ENCODE results near the gene SGSM2. TPM values are rescaled to one million over a fixed set of nuclear protein-coding genes. Genes with fewer than 3 reads are reported as not detected.
A peak's percentile ranks its signal among the peaks of the same experiment; 100 is the strongest.

The SGSM2 gene
- total and polyA plus RNA-seq, 2 of the 13 experiments (the other 11 are each of a cell fraction or from before 2014, with no cell fraction given) = 30.4 to 51.3 TPM

GRCh38 chr17:2336215-2336851 lies 968 bp upstream of the SGSM2 start, which contains the start of gene TSR1 (continued):
- TF ChIP-seq DZIP1 (CRISPR knock-in tag; IDR thresholded peaks at IDR 0.05) (peak; percentile 89; the same call in 1 of the 2 replicates), ZNF232 (CRISPR knock-in tag; IDR thresholded peaks at IDR 0.05; ENCODE audit: borderline replicate concordance) (peak; percentile 64; the same call in 1 of the 2 replicates), ZBTB7A (CRISPR knock-in tag; IDR thresholded peaks at IDR 0.05) (peak; percentile 55; the same call in 1 of the 2 replicates), MAFF (IDR thresholded peaks at IDR 0.05; ENCODE audit: low read depth, low read length) (0 out of 2 replicates have a peak, but pooled peaks have one; percentile 32), ZNF446 (CRISPR knock-in tag; IDR thresholded peaks at IDR 0.05) (peak; percentile 72; the same call in 1 of the 2 replicates), NR2F1 (CRISPR knock-in tag; IDR thresholded peaks at IDR 0.05) (no peak), ZNF546 (CRISPR knock-in tag; conservative IDR thresholded peaks at IDR 0.05) (peak; percentile 36; the same call in 1 of the 2 replicates), RNF219 (CRISPR knock-in tag; IDR thresholded peaks at IDR 0.05) (no peak), USF2 (IDR thresholded peaks at IDR 0.05; ENCODE audit: low read depth, low read length) (no peak), USF2 (CRISPR knock-in tag; IDR thresholded peaks at IDR 0.05; ENCODE audit: borderline replicate concordance) (no peak), ZHX1 (CRISPR knock-in tag; IDR thresholded peaks at IDR 0.05; ENCODE audit: low read depth) (no peak), KDM2A (CRISPR knock-in tag; IDR thresholded peaks at IDR 0.05; ENCODE audit: borderline replicate concordance, low read depth) (peak; percentile 93), ZUFSP (CRISPR knock-in tag; IDR thresholded peaks at IDR 0.05; ENCODE audit: borderline replicate concordance) (no peak), SIN3A (IDR thresholded peaks at IDR 0.05; ENCODE audit: borderline replicate concordance, low read depth, low read length) (peak; percentile 89), CAMTA2 (CRISPR knock-in tag; IDR thresholded peaks at IDR 0.05; ENCODE audit: borderline replicate concordance) (peak; percentile 89; the same call in 1 of the 2 replicates), AGO2 (optimal IDR thresholded peaks at IDR 0.05; ENCODE audit: low read depth, low read length) (no peak)

Measured in HepG2 (cell line).